OCI-LY7 (cell line): ENCODE data around the gene CALN1. TPM values are rescaled to one million over a fixed set of nuclear protein-coding genes. Genes with fewer than 3 reads are reported as not detected.

ENCODE experiments used
- BruUV-seq: library from RNA; stranded (reverse); fragments of 400-500 nt; replicated peaks from 2 replicates; lab custom pipeline; 2021; lab: Mats Ljungman, UMichigan
- CTCF ChIA-PET: fragments of 300-600 bp; sonication (Branson Sonifier 250); formaldehyde crosslinking; loops from one replicate; lab custom pipeline; 2022; ENCODE audit warnings: antibody characterized with exemption; ENCODE audit not compliant: unreplicated experiment; lab: Charles Lee
- POLR2A ChIA-PET: fragments of 300-600 bp; sonication (Branson Sonifier 250); formaldehyde crosslinking; loops from one replicate; lab custom pipeline; 2022; ENCODE audit warnings: antibody characterized with exemption; lab: Charles Lee
- DNase-seq: peaks from one replicate; pipeline ENCODE4 v3.0.0-alpha.2; 2015; ENCODE audit warnings: low spot score
- H2AFZ ChIP-seq: fragments of 200-600 bp; sonication (generic), shearing (Covaris generic); 2 replicates; pipeline ENCODE4 v1.6.1; 2014; ENCODE audit warnings: mild to moderate bottlenecking, antibody characterized with exemption, low read length, moderate library complexity
- H3K27ac ChIP-seq: fragments of 200-600 bp; sonication (generic); 2 replicates; pipeline ENCODE4 v1.5.1; 2014; ENCODE audit warnings: mixed run types, low read depth, mild to moderate bottlenecking, moderate library complexity, low read length, inconsistent platforms; ENCODE audit not compliant: poor library complexity, severe bottlenecking
- H3K36me3 ChIP-seq: fragments of 200-600 bp; sonication (generic); 2 replicates; pipeline ENCODE4 v1.6.1; 2014; ENCODE audit warnings: mild to moderate bottlenecking, antibody characterized with exemption, low read length, moderate library complexity, mixed read lengths; ENCODE audit not compliant: insufficient read depth
- H3K4me1 ChIP-seq: fragments of 200-600 bp; sonication (generic); 2 replicates; pipeline ENCODE4 v1.5.1; 2014; ENCODE audit warnings: mild to moderate bottlenecking, low read length; ENCODE audit not compliant: insufficient read depth, poor library complexity, severe bottlenecking
- H3K4me2 ChIP-seq: fragments of 200-600 bp; sonication (generic); 2 replicates; pipeline ENCODE4 v1.6.1; 2014; ENCODE audit warnings: mild to moderate bottlenecking, low read length
- H3K4me3 ChIP-seq: fragments of 200-600 bp; sonication (generic); 2 replicates; pipeline ENCODE4 v1.5.1; 2014; ENCODE audit warnings: mild to moderate bottlenecking, low read depth, low read length; ENCODE audit not compliant: poor library complexity, severe bottlenecking
- H3K79me2 ChIP-seq: fragments of 200-600 bp; sonication (generic); 2 replicates; pipeline ENCODE4 v1.6.1; 2016; ENCODE audit warnings: low read depth, mild to moderate bottlenecking, low read length, moderate library complexity, mixed read lengths; ENCODE audit not compliant: insufficient read depth
- H3K9me2 ChIP-seq: fragments of 200-600 bp; sonication (generic); 2 replicates; pipeline ENCODE4 v1.6.1; 2016; ENCODE audit warnings: mild to moderate bottlenecking, low read length, mixed read lengths; ENCODE audit not compliant: insufficient read depth
- H3K9me3 ChIP-seq: fragments of 200-600 bp; sonication (generic); 2 replicates; pipeline ENCODE4 v1.6.1; 2014; ENCODE audit warnings: mild to moderate bottlenecking, mixed run types, low read length, mixed read lengths
- H4K20me1 ChIP-seq: fragments of 200-600 bp; sonication (generic); 2 replicates; pipeline ENCODE4 v1.6.1; 2014; ENCODE audit warnings: mild to moderate bottlenecking, antibody characterized with exemption, low read length, moderate library complexity, mixed read lengths; ENCODE audit not compliant: insufficient read depth
- EZH2phosphoT487 ChIP-seq: fragments of 200-600 bp; sonication (generic); IDR thresholded peaks from 2 replicates; pipeline ENCODE4 v1.6.1; 2018; ENCODE audit warnings: low read depth, borderline replicate concordance, mild to moderate bottlenecking, mixed run types, antibody characterized with exemption, low read length, moderate library complexity, mixed read lengths
- intact Hi-C: fragments of 100-400 bp; cut with micrococcal nuclease; formaldehyde crosslinking; loops from one replicate; pipeline ENCODE4 v1.10.0; 2022; ENCODE audit not compliant: unreplicated experiment
- total RNA-seq, 2 experiments: library from RNA; depleted of rRNA in 1 of 2; stranded (reverse); fragments of >200 nt in 1 of 2; shearing (Covaris generic) in 1 of 2; gene quantifications; 2 replicates each; pipeline ENCODE4 v1.2.3, GENCODE V29; 2014 to 2022
- TF ChIP-seq, protein P1 (sequence below): fragments of 200-600 bp; sonication (generic); conservative IDR thresholded peaks from 2 replicates; pipeline ENCODE4 v1.5.1; 2014; ENCODE audit warnings: mild to moderate bottlenecking, antibody characterized with exemption, low read length, moderate library complexity, mixed read lengths

CALN1 gene
- total RNA-seq, 2 experiments from 2014 or later = not detected

DNA sequence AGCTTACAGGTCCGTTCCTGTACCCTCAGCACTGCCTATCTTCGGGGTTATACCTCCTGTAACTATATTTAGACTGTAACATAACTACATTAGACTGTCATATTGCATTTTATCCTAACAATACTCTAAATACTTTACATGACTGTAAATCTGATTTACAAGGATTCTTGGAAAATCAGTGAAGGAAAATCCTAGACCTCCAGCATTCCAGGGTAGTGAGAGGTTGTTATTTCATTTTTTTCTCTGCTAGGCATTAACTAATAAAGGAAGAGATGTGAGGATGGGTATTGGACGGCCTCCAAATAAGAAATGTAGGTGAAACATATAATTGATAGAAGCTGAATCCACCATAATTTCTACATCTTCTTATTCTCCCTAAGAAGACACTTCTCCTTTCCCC is 569.4 kb downstream of the CALN1 start:
- no peaks in the 10 kb centered on the region for H3K36me3 ChIP-seq
- POLR2A ChIA-PET = no interaction called here
- no peak overlapping the region for H3K4me2 ChIP-seq
- intact Hi-C loops = no loop called here
- DNase-seq = no peak
- H3K4me3 ChIP-seq = no peak overlapping the region
- BruUV-seq = no TSS peak
- H3K27ac ChIP-seq = no peak overlapping the region
- CTCF ChIA-PET = no interaction called here
- no peaks in the 10 kb centered on the region for H3K4me1 ChIP-seq
- no peaks in the 10 kb centered on the region for H3K9me2 ChIP-seq
- no peak overlapping the region for H2AFZ ChIP-seq
- no peaks in the 10 kb centered on the region for H3K9me3 ChIP-seq
- no peaks in the 10 kb centered on the region for H3K79me2 ChIP-seq
- no peak for TF ChIP-seq EZH2phosphoT487
- TF ChIP-seq, protein P1, sequence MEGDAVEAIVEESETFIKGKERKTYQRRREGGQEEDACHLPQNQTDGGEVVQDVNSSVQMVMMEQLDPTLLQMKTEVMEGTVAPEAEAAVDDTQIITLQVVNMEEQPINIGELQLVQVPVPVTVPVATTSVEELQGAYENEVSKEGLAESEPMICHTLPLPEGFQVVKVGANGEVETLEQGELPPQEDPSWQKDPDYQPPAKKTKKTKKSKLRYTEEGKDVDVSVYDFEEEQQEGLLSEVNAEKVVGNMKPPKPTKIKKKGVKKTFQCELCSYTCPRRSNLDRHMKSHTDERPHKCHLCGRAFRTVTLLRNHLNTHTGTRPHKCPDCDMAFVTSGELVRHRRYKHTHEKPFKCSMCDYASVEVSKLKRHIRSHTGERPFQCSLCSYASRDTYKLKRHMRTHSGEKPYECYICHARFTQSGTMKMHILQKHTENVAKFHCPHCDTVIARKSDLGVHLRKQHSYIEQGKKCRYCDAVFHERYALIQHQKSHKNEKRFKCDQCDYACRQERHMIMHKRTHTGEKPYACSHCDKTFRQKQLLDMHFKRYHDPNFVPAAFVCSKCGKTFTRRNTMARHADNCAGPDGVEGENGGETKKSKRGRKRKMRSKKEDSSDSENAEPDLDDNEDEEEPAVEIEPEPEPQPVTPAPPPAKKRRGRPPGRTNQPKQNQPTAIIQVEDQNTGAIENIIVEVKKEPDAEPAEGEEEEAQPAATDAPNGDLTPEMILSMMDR = no peak
- no peaks in the 10 kb centered on the region for H4K20me1 ChIP-seq

DNA sequence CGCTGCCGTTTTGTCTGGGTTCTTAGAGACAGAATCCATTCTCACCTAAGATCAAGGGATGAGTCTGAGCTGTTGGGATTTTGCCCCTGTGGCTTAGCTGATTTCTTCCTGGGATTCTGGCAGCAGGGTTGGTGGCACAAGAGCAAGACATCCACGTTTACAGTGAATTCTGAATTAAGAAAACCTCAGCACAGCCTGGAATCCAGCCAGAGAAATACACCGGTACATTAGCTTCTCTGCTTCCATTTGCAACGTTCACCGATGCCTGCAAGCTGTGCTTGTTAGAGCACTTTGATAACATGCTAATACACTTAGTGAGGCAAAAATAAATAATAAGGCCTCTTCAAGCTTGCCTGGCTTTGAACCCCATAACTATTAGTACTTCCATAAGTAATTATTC is 569.8 kb downstream of the CALN1 start:
- intact Hi-C loops = no loop called here
- ChIA-PET POLR2A (no interaction called here), CTCF (no interaction called here)
- H3K4me2 ChIP-seq = no peak overlapping the region
- H3K79me2 ChIP-seq = no peaks in the 10 kb centered on the region
- H3K4me1 ChIP-seq = no peaks in the 10 kb centered on the region
- H3K4me3 ChIP-seq = no peak overlapping the region
- no peaks in the 10 kb centered on the region for H3K9me2 ChIP-seq
- no TSS peak for BruUV-seq
- no peak overlapping the region for H2AFZ ChIP-seq
- no peaks in the 10 kb centered on the region for H4K20me1 ChIP-seq
- TF ChIP-seq, protein P1 = no peak
- TF ChIP-seq EZH2phosphoT487 = no peak
- no peak overlapping the region for H3K27ac ChIP-seq
- DNase-seq = no peak
- no peaks in the 10 kb centered on the region for H3K36me3 ChIP-seq
- H3K9me3 ChIP-seq = no peaks in the 10 kb centered on the region

DNA sequence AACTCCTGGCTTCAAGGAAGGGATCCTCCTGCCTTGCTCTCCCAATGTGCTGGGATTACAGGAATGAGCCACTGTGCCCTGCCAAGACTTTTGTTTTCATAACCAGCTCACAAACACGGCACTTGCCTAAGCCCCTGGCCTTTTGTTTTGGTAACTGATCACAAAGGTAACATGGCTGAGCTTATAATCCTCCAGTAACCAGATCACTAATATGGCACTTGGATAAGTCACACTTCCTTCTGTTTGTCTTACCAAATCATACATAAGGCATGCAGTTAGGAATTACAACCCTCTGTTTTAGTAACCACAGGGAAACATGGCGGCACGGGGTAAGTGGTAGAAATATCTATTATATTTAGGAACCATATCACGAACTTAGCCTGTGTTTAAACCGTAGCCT is 577.1 kb downstream of the CALN1 start:
- no peak overlapping the region for H3K27ac ChIP-seq
- no peaks in the 10 kb centered on the region for H3K9me3 ChIP-seq
- no peak overlapping the region for H2AFZ ChIP-seq
- H3K4me3 ChIP-seq = no peak overlapping the region
- H3K4me1 ChIP-seq = no peaks in the 10 kb centered on the region
- no peak overlapping the region for H3K4me2 ChIP-seq
- H4K20me1 ChIP-seq = no peaks in the 10 kb centered on the region
- ChIA-PET POLR2A (interaction anchor here (0.6 kb wide), 1 partner anchor 241 kb away, joined by 3 read pairs; no protein-coding TSS in a partner anchor), CTCF (no interaction called here)
- H3K79me2 ChIP-seq = no peaks in the 10 kb centered on the region
- no peaks in the 10 kb centered on the region for H3K9me2 ChIP-seq
- DNase-seq = no peak
- BruUV-seq = no TSS peak
- no peaks in the 10 kb centered on the region for H3K36me3 ChIP-seq
- intact Hi-C loops = no loop called here
- TF ChIP-seq EZH2phosphoT487 = no peak
- TF ChIP-seq, protein P1 = no peak
